Measurements from ENCODE around the gene SLC1A2.

Gene SLC1A2

GRCh38 chr11:35419184-35419829 lies at the start of gene SLC1A2:
TSS of gene SLC1A2 (minus strand) at chr11:35419558. CDS start at chr11:35418966, 592 bp downstream.
- no peaks in the 10 kb centered on the region for H4K20me1 ChIP-seq (ENCODE audit: insufficient read depth, low read length)
- H3K9ac ChIP-seq (ENCODE audit: low read length) = no peak within 1 kb of the TSS
- H2AFZ ChIP-seq (ENCODE audit: low read depth, low read length) = no peak within 1 kb of the TSS
- no peaks in the 10 kb centered on the region for H3K36me3 ChIP-seq (replicated peaks; ENCODE audit: low read depth, low read length)
- H3K27me3 ChIP-seq (ENCODE audit: low read depth, low read length) = peaks cover 71% of the 10 kb centered on the region
- no peaks in the 10 kb centered on the region for H3K79me2 ChIP-seq (ENCODE audit: low read length)
- no peaks in the 10 kb centered on the region for H3K4me1 ChIP-seq (ENCODE audit: low read length)
- no peak within 1 kb of the TSS for H3K4me2 ChIP-seq (ENCODE audit: low read length)
- H3K27ac ChIP-seq (ENCODE audit: low read length) = no peak within 1 kb of the TSS
- no peak for TF ChIP-seq CTCF (IDR thresholded peaks at IDR 0.05; ENCODE audit: low read depth, low read length)
- TF ChIP-seq EZH2phosphoT487 (IDR thresholded peaks at IDR 0.05; ENCODE audit: low read depth) = no peak
- no peak within 1 kb of the TSS for H3K4me3 ChIP-seq (ENCODE audit: low read length)
- H3K9me3 ChIP-seq (ENCODE audit: insufficient read depth, low read length) = no peaks in the 10 kb centered on the region

GRCh38 chr11:35466058-35466457 lies 46.7 kb upstream of the SLC1A2 start:
- H3K27ac ChIP-seq (ENCODE audit: low read length) = no peak overlapping the region
- H3K36me3 ChIP-seq (replicated peaks; ENCODE audit: low read depth, low read length) = no peaks in the 10 kb centered on the region
- H4K20me1 ChIP-seq (ENCODE audit: insufficient read depth, low read length) = no peaks in the 10 kb centered on the region
- no peak overlapping the region for H3K4me3 ChIP-seq (ENCODE audit: low read length)
- H3K27me3 ChIP-seq (ENCODE audit: low read depth, low read length) = peaks cover 56% of the 10 kb centered on the region
- no peaks in the 10 kb centered on the region for H3K4me1 ChIP-seq (ENCODE audit: low read length)
- TF ChIP-seq EZH2phosphoT487 (IDR thresholded peaks at IDR 0.05; ENCODE audit: low read depth) (no peak), CTCF (IDR thresholded peaks at IDR 0.05; ENCODE audit: low read depth, low read length) (no peak)
- H3K9me3 ChIP-seq (ENCODE audit: insufficient read depth, low read length) = no peaks in the 10 kb centered on the region
- no peaks in the 10 kb centered on the region for H3K79me2 ChIP-seq (ENCODE audit: low read length)
- no peak overlapping the region for H3K9ac ChIP-seq (ENCODE audit: low read length)
- H3K4me2 ChIP-seq (ENCODE audit: low read length) = no peak overlapping the region
- no peak overlapping the region for H2AFZ ChIP-seq (ENCODE audit: low read depth, low read length)

GRCh38 chr11:35464308-35464707 lies 45.0 kb upstream of the SLC1A2 start:
- H3K27me3 ChIP-seq (ENCODE audit: low read depth, low read length) = peaks cover 60% of the 10 kb centered on the region
- no peak overlapping the region for H3K9ac ChIP-seq (ENCODE audit: low read length)
- H3K4me3 ChIP-seq (ENCODE audit: low read length) = no peak overlapping the region
- no peaks in the 10 kb centered on the region for H4K20me1 ChIP-seq (ENCODE audit: insufficient read depth, low read length)
- no peak overlapping the region for H3K4me2 ChIP-seq (ENCODE audit: low read length)
- H3K9me3 ChIP-seq (ENCODE audit: insufficient read depth, low read length) = no peaks in the 10 kb centered on the region
- H3K4me1 ChIP-seq (ENCODE audit: low read length) = no peaks in the 10 kb centered on the region
- H3K27ac ChIP-seq (ENCODE audit: low read length) = no peak overlapping the region
- no peak overlapping the region for H2AFZ ChIP-seq (ENCODE audit: low read depth, low read length)
- TF ChIP-seq EZH2phosphoT487 (IDR thresholded peaks at IDR 0.05; ENCODE audit: low read depth) = no peak
- TF ChIP-seq CTCF (IDR thresholded peaks at IDR 0.05; ENCODE audit: low read depth, low read length) = no peak
- no peaks in the 10 kb centered on the region for H3K36me3 ChIP-seq (replicated peaks; ENCODE audit: low read depth, low read length)
- no peaks in the 10 kb centered on the region for H3K79me2 ChIP-seq (ENCODE audit: low read length)

GRCh38 chr11:35463331-35463751 lies 44.0 kb upstream of the SLC1A2 start:
- Histone ChIP-seq H4K20me1 (ENCODE audit: insufficient read depth, low read length) (no peaks in the 10 kb centered on the region), H3K27ac (ENCODE audit: low read length) (no peak overlapping the region), H3K27me3 (ENCODE audit: low read depth, low read length) (peaks cover 58% of the 10 kb centered on the region), H3K9me3 (ENCODE audit: insufficient read depth, low read length) (no peaks in the 10 kb centered on the region), H3K4me2 (ENCODE audit: low read length) (no peak overlapping the region), H3K4me1 (ENCODE audit: low read length) (no peaks in the 10 kb centered on the region), H2AFZ (ENCODE audit: low read depth, low read length) (no peak overlapping the region), H3K36me3 (replicated peaks; ENCODE audit: low read depth, low read length) (no peaks in the 10 kb centered on the region), H3K79me2 (ENCODE audit: low read length) (no peaks in the 10 kb centered on the region), H3K9ac (ENCODE audit: low read length) (no peak overlapping the region), H3K4me3 (ENCODE audit: low read length) (no peak overlapping the region)
- TF ChIP-seq CTCF (IDR thresholded peaks at IDR 0.05; ENCODE audit: low read depth, low read length) = no peak
- no peak for TF ChIP-seq EZH2phosphoT487 (IDR thresholded peaks at IDR 0.05; ENCODE audit: low read depth)
